H9 (cell line): ENCODE results near the gene SOHLH2. TPM values are rescaled to one million over a fixed set of nuclear protein-coding genes. Genes with fewer than 3 reads are reported as not detected.

Source experiments
- DNase-seq: peaks from one replicate; pipeline ENCODE4 v3.0.0-alpha.2; 2017
- H2AFZ ChIP-seq: one replicate; pipeline ENCODE4 v1.6.1; 2013; ENCODE audit warnings: mild to moderate bottlenecking, low read length, control low read depth, moderate library complexity
- H2AK5ac ChIP-seq: 2 replicates; pipeline ENCODE4 v1.6.1; 2013; ENCODE audit warnings: low read length, control low read depth, mixed read lengths; ENCODE audit not compliant: insufficient read length
- H2BK120ac ChIP-seq: one replicate; pipeline ENCODE4 v1.6.1; 2013; ENCODE audit warnings: low read depth, mild to moderate bottlenecking, low read length, control low read depth, inconsistent platforms; ENCODE audit not compliant: poor library complexity, severe bottlenecking
- H2BK12ac ChIP-seq: 2 replicates; pipeline ENCODE4 v1.6.1; 2013; ENCODE audit warnings: low read length, control low read depth, mixed read lengths, low read depth; ENCODE audit not compliant: insufficient read length
- H2BK15ac ChIP-seq: 2 replicates; pipeline ENCODE4 v1.6.1; 2013; ENCODE audit warnings: low read depth, low read length, control low read depth
- H2BK20ac ChIP-seq: one replicate; pipeline ENCODE4 v1.6.1; 2013; ENCODE audit warnings: low read depth, mild to moderate bottlenecking, low read length, control low read depth, inconsistent platforms; ENCODE audit not compliant: poor library complexity, severe bottlenecking
- H2BK5ac ChIP-seq: 2 replicates; pipeline ENCODE4 v1.6.1; 2013; ENCODE audit warnings: low read length, control low read depth, mixed read lengths; ENCODE audit not compliant: insufficient read length
- H3K14ac ChIP-seq: 2 replicates; pipeline ENCODE4 v1.6.1; 2013; ENCODE audit warnings: low read length, control low read depth; ENCODE audit not compliant: insufficient read depth
- H3K18ac ChIP-seq: 2 replicates; pipeline ENCODE4 v1.6.1; 2013; ENCODE audit warnings: low read depth, mild to moderate bottlenecking, mixed read lengths, low read length, control low read depth; ENCODE audit not compliant: insufficient read length
- H3K23ac ChIP-seq: 2 replicates; pipeline ENCODE4 v1.6.1; 2013; ENCODE audit warnings: low read length, control low read depth, mixed read lengths, low read depth; ENCODE audit not compliant: insufficient read length
- H3K23me2 ChIP-seq: 2 replicates; pipeline ENCODE4 v1.6.1; 2013; ENCODE audit warnings: low read depth, mild to moderate bottlenecking, mixed read lengths, low read length, control low read depth; ENCODE audit not compliant: insufficient read length, poor library complexity, severe bottlenecking
- H3K27ac ChIP-seq: 2 replicates; pipeline ENCODE4 v1.5.1; 2013; ENCODE audit warnings: low read length, control low read depth, mixed read lengths, low read depth; ENCODE audit not compliant: insufficient read length
- H3K27me3 ChIP-seq: 2 replicates; pipeline ENCODE4 v1.6.1; 2013; ENCODE audit warnings: low read length, control low read depth, inconsistent platforms; ENCODE audit not compliant: insufficient read depth
- H3K4ac ChIP-seq: 2 replicates; pipeline ENCODE4 v1.6.1; 2013; ENCODE audit warnings: low read depth, mild to moderate bottlenecking, control low read depth, inconsistent platforms, low read length, moderate library complexity
- H3K4me1 ChIP-seq: 2 replicates; pipeline ENCODE4 v1.6.1; 2013; ENCODE audit warnings: low read length, control low read depth, inconsistent platforms; ENCODE audit not compliant: insufficient read depth
- H3K4me2 ChIP-seq: 2 replicates; pipeline ENCODE4 v1.6.1; 2013; ENCODE audit warnings: low read length, control low read depth, mixed read lengths; ENCODE audit not compliant: insufficient read length, insufficient read depth
- H3K56ac ChIP-seq: 2 replicates; pipeline ENCODE4 v1.6.1; 2013; ENCODE audit warnings: low read depth, mild to moderate bottlenecking, mixed read lengths, low read length, control low read depth; ENCODE audit not compliant: insufficient read length
- H3K79me1 ChIP-seq: 2 replicates; pipeline ENCODE4 v1.6.1; 2013; ENCODE audit warnings: low read depth, mild to moderate bottlenecking, moderate library complexity, low read length, control low read depth, inconsistent platforms; ENCODE audit not compliant: insufficient read depth, poor library complexity, severe bottlenecking
- H3K79me2 ChIP-seq: 2 replicates; pipeline ENCODE4 v1.6.1; 2013; ENCODE audit warnings: low read length, control low read depth, inconsistent platforms; ENCODE audit not compliant: insufficient read depth
- H3K9ac ChIP-seq: 2 replicates; pipeline ENCODE4 v1.6.1; 2013; ENCODE audit warnings: low read length, control low read depth, mixed read lengths; ENCODE audit not compliant: insufficient read length; ENCODE audit errors: extremely low read depth
- H3K9me3 ChIP-seq: one replicate; pipeline ENCODE4 v1.6.1; 2013; ENCODE audit warnings: low read depth, low read length, inconsistent platforms; ENCODE audit not compliant: control insufficient read depth
- H3T11ph ChIP-seq: one replicate; pipeline ENCODE4 v1.6.1; 2013; ENCODE audit warnings: mild to moderate bottlenecking, low read length, control low read depth, inconsistent platforms
- H4K20me1 ChIP-seq: one replicate; pipeline ENCODE4 v1.6.1; 2013; ENCODE audit not compliant: control insufficient read depth, insufficient read length, insufficient read depth
- H4K5ac ChIP-seq: 2 replicates; pipeline ENCODE4 v1.6.1; 2013; ENCODE audit warnings: low read depth, mild to moderate bottlenecking, mixed read lengths, low read length, control low read depth; ENCODE audit not compliant: insufficient read length
- H4K8ac ChIP-seq: replicated peaks from 2 replicates; pipeline ENCODE4 v1.6.1; 2013; ENCODE audit warnings: low read length, control low read depth, mixed read lengths, low read depth; ENCODE audit not compliant: insufficient read length
- H4K91ac ChIP-seq: 2 replicates; pipeline ENCODE4 v1.6.1; 2013; ENCODE audit warnings: low read depth, mild to moderate bottlenecking, moderate library complexity, mixed read lengths, low read length, control low read depth; ENCODE audit not compliant: insufficient read length
- H3K27ac Mint-ChIP-seq, 3 experiments: 2 replicates in 2 of 3; 3 replicates in 1 of 3; pipeline ENCODE4 v1.8.0; 2020 to 2021; ENCODE audit warnings: mixed read lengths in 3 of 3, mild to moderate bottlenecking in 1 of 3, moderate library complexity in 1 of 3
- H3K27me3 Mint-ChIP-seq: 2 replicates; pipeline ENCODE4 v1.8.0; 2021; ENCODE audit warnings: low read depth, mild to moderate bottlenecking, moderate library complexity, mixed read lengths
- H3K36me3 Mint-ChIP-seq, 3 experiments: 2 replicates in 2 of 3; 3 replicates in 1 of 3; pipeline ENCODE4 v1.8.0; 2020 to 2021; ENCODE audit warnings: low read depth in 3 of 3, mixed read lengths in 3 of 3; ENCODE audit not compliant: insufficient read depth in 1 of 3
- H3K4me1 Mint-ChIP-seq, 2 experiments: 2 replicates each; pipeline ENCODE4 v1.8.0; 2020; ENCODE audit warnings: mixed read lengths in 2 of 2
- H3K4me3 Mint-ChIP-seq, 2 experiments: 2 replicates in 1 of 2; 3 replicates in 1 of 2; pipeline ENCODE4 v1.8.0; 2020 to 2021; ENCODE audit warnings: mild to moderate bottlenecking in 2 of 2, mixed read lengths in 2 of 2, moderate library complexity in 1 of 2
- H3K9me3 Mint-ChIP-seq, 2 experiments: 2 replicates in 1 of 2; 3 replicates in 1 of 2; pipeline ENCODE4 v1.8.0; 2020; ENCODE audit warnings: mild to moderate bottlenecking in 2 of 2, mixed read lengths in 2 of 2, moderate library complexity in 1 of 2
- CTCF ChIP-seq: fragments of 200-600 bp; sonication (generic); conservative IDR thresholded peaks from 3 replicates; pipeline ENCODE4 v1.8.0; 2021; ENCODE audit warnings: antibody characterized with exemption, mild to moderate bottlenecking
- WGBS: extraction: QIAGEN DNeasy Blood & Tissue Kit; methylation state at CpG from one replicate; pipeline ENCODE4 v1.1.7; 2013; ENCODE audit warnings: missing lambda C conversion rate, low lambda C conversion rate, mixed read lengths; ENCODE audit not compliant: insufficient read length; ENCODE audit errors: extremely low coverage; 5-methylcytosine and 5-hydroxymethylcytosine counted together
- total RNA-seq: library from RNA; stranded (reverse); gene quantifications from 2 replicates; pipeline ENCODE4 v1.2.1, GENCODE V29; 2021

SOHLH2 gene
- total RNA-seq, 1 experiment from 2014 or later: 1.3 TPM

GRCh38 chr13:36212789-36213188, 1.6 kb downstream of the SOHLH2 start:
- no peaks in the 10 kb centered on the region for H3K79me2 ChIP-seq
- Mint-ChIP-seq H3K27me3 (no peaks in the 10 kb centered on the region), H3K27ac (peak overlapping the region in 1 of 3 experiments; percentile 28; a peak in 1 of 7 replicates), H3K9me3 (peaks cover 2 to 12% of the 10 kb centered on the region in 2 experiments; a peak in 4 of 5 replicates), H3K4me1 (peaks cover 24 to 29% of the 10 kb centered on the region in 2 experiments), H3K36me3 (peaks cover 0 to 12% (median 7%) of the 10 kb centered on the region in 3 experiments; a peak in 4 of 7 replicates), H3K4me3 (no peak overlapping the region)
- no peak overlapping the region for H3K18ac ChIP-seq
- H2BK12ac ChIP-seq: no peak overlapping the region
- DNase-seq: no peak
- H3K9ac ChIP-seq: no peak overlapping the region
- H3K79me1 ChIP-seq: no peaks in the 10 kb centered on the region
- no peak overlapping the region for H2AFZ ChIP-seq
- no peak for TF ChIP-seq CTCF
- no peak overlapping the region for H3K4me2 ChIP-seq
- H2BK20ac ChIP-seq: no peak overlapping the region
- peaks cover 7% of the 10 kb centered on the region; the same call in 1 of the 2 replicates for H3K4me1 ChIP-seq
- no peak overlapping the region for H2BK15ac ChIP-seq
- no CpG with 5 or more reads among the region's 3 CpGs for WGBS
- no peaks in the 10 kb centered on the region for H3K23me2 ChIP-seq
- no peak overlapping the region for H3K27ac ChIP-seq
- H2BK5ac ChIP-seq: no peak overlapping the region
- no peak overlapping the region for H3K14ac ChIP-seq
- no peak overlapping the region for H4K5ac ChIP-seq
- no peak overlapping the region for H2BK120ac ChIP-seq
- H2AK5ac ChIP-seq: no peak overlapping the region
- no peak overlapping the region for H4K91ac ChIP-seq
- H3K23ac ChIP-seq: no peak overlapping the region
- H3K27me3 ChIP-seq: no peaks in the 10 kb centered on the region
- H3K56ac ChIP-seq: no peak overlapping the region
- H3K4ac ChIP-seq: no peak overlapping the region
- no peak overlapping the region for H4K8ac ChIP-seq
- H3T11ph ChIP-seq: no peak overlapping the region
- no peaks in the 10 kb centered on the region for H4K20me1 ChIP-seq
- H3K9me3 ChIP-seq: no peaks in the 10 kb centered on the region
